Omental fat pad (tissue), 4 donors: ENCODE data around the gene BMERB1. TPM values are rescaled to one million over a fixed set of nuclear protein-coding genes. Genes with fewer than 3 reads are reported as not detected.

Experiments
- ATAC-seq: fragments of 150-250 bp; one replicate; pipeline ENCODE4 v1.9.1; 2016; ENCODE audit warnings: mild to moderate bottlenecking, moderate library complexity; ENCODE audit not compliant: low FRiP score
- DNase-seq: peaks from one replicate; pipeline ENCODE4 v3.0.0-alpha.2; 2019; ENCODE audit warnings: low spot score
- total RNA-seq, 4 donors: library from RNA; depleted of rRNA; stranded (reverse); fragments of >200 nt; gene quantifications; one replicate each; pipeline ENCODE4 v1.1.0, GENCODE V29; 2016
- TF ChIP-seq, protein P1 (sequence below), 3 donors: fragments of 450-650 bp; IDR thresholded peaks; one replicate each; pipeline ENCODE4 v1.5.1; 2016 to 2017; ENCODE audit warnings: antibody characterized with exemption in 3 of 3, mild to moderate bottlenecking in 3 of 3, moderate library complexity in 2 of 3

BMERB1 gene
- total RNA-seq, 4 donors from 2014 or later = 28.7 to 47.0 (median 41.8) TPM

DNA sequence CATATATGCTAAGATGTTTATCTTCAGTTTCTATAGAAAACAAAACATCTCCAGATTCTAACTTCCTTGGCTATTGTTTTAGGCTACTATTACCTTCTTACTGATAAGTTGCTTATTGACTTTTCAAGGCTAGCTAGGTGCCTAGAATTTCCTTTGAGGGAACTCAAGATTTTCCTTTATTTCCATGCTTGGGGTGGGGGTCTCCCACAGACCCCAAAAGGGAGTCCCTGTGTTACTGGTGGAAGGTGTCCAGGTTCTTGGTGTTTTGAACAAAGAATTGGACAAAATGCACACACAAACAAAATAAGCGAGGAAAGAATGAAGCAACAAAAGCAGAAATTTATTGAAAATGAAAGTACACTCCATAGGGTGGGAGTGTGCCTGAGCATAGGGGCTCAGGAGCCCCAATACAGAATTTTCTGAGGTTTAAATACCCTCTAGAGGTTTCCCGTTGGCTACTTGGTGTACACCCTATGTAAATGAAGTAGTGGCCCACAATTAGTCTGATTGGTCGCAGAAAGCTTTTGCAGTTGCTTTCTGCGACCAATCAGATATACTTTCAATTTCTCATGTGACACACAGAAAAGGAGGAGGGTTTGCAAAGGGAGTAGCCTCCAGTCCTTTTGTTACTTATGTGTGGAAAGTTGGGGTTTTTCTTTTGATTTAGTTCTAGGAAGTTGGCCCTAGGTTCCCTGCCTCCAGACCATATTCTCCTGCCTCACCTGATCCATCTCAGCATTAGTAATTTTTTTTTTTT, 141.1 kb downstream of the BMERB1 start:
- no peak for ATAC-seq
- no peak for DNase-seq
- TF ChIP-seq, protein P1, sequence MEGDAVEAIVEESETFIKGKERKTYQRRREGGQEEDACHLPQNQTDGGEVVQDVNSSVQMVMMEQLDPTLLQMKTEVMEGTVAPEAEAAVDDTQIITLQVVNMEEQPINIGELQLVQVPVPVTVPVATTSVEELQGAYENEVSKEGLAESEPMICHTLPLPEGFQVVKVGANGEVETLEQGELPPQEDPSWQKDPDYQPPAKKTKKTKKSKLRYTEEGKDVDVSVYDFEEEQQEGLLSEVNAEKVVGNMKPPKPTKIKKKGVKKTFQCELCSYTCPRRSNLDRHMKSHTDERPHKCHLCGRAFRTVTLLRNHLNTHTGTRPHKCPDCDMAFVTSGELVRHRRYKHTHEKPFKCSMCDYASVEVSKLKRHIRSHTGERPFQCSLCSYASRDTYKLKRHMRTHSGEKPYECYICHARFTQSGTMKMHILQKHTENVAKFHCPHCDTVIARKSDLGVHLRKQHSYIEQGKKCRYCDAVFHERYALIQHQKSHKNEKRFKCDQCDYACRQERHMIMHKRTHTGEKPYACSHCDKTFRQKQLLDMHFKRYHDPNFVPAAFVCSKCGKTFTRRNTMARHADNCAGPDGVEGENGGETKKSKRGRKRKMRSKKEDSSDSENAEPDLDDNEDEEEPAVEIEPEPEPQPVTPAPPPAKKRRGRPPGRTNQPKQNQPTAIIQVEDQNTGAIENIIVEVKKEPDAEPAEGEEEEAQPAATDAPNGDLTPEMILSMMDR (IDR thresholded peaks at IDR 0.05) = no peak

DNA sequence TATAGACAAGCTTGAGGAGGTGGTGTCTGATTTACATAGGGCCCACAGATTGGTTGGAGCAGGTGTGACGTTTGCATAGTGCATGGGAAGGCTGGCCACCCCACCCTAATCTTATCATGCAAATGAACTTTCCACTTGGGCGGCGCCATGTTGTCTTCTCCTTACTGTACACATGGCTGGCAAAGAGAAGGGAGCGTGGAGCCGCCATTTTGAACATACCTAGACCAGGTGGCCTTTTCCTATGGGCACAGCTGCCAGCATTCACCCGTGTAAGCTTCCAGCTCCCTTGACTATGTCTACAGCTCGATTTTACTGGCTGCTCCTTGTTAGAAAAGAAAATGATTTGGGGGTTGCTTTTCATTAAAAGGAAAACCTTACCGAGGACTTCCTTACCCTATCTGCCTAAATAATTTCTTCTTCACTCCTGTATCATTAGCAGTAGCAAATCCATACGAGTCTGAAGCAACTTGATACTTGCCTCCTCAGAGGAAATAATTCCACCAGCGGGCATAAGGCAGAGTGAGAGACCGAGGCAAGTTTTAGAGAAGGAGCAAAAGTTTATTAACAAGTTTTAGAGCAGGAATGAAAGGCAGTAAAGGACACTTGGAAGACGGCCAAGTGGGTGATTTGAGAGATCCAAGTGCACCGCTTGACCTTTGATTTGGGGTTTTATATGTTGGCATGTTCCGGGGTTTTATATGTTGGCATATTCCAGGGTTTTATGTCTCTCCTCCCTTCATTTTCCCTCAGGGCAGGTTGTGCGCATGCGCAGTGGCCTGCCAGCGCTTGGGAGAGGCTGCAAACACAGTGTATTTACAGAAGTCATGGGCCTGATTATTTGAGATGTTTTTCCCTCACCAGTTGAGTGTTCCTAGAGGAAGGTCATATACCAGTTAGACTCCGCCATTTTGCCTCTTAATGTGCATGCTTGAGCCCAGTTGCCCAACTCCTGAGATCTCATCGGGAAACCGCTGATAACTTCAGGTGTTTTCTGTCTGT, 142.9 kb downstream of the BMERB1 start:
- no peak for DNase-seq
- TF ChIP-seq, protein P1 (IDR thresholded peaks at IDR 0.05) = no peak

DNA sequence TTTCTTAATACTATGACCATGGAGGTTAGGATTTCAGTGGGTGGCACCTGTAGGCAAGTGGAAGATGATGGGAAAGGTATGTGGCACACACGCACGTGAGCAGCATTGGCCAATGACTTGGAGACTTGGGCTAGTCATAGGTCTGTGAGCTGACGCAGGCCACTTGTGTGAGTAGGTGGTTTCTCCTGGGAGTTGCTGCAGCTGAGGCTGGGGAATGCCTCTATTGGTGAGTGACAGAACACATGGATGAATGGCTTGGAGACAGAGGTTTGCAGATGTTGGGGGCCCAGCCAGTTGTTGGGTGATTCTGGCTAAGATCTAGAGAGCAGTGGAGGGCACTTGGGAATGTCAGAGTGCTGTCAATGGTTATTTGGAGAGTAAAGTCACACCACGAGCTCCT, 144.4 kb downstream of the BMERB1 start:
- ATAC-seq (no peak), DNase-seq (no peak)
- TF ChIP-seq, protein P1 (IDR thresholded peaks at IDR 0.05) = no peak

More for the DNA sequence above, 142.9 kb downstream of the BMERB1 start:
- ATAC-seq = no peak

DNA sequence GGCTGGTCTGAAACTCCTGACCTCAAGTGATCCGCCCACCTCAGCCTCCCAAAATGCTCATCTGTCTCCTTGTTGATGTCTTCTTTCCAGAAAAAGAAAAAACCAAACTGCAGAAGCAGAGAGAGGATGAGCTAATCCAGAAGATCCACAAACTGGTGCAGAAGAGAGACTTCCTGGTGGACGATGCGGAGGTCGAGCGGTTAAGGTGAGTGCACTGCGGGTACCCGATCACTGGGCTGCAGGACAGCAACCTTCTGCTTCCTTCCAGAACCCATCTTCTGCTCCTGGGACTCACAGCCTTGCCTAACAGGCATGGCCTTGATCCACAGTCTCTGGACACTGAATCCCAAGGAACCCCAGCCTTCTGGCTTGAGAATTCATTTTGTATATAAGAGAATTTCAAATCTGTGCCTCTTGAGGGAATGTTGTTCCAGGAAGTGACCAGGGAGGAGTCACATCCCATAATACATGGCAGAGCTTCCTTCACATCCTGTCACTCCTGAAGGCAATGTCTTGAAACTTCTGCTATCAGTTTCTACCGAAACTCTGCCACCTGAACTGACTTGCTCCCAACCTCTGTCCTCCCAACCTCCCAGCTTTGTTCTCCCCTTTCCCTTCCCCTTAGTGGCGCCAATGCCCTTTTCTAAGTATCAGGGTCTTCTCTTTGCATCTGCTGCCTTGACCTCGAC, 146.9 kb downstream of the BMERB1 start:
- DNase-seq (no peak), ATAC-seq (no peak)
- TF ChIP-seq, protein P1 (IDR thresholded peaks at IDR 0.05) = no peak

DNA sequence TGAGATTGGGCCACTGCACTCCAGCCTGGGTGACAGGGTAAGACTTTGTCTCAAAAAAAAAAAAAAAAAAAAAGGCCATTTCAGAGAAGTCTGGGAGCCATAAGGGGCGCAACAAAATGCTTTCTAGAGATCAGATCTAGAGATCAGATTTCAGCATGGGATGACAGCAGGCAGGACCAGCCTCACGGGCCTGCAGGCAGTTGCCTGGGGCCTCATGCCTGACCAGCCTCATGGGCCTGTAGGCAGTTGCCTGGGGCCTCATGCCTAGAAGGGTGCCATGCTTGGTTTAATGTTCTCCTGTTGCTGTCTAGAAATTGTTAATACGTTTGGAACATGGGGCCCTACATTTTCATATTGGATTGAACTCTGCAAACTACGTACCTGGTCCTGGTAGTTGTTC, 149.1 kb downstream of the BMERB1 start:
- TF ChIP-seq, protein P1 (IDR thresholded peaks at IDR 0.05) = no peak
- DNase-seq (no peak), ATAC-seq (no peak)

DNA sequence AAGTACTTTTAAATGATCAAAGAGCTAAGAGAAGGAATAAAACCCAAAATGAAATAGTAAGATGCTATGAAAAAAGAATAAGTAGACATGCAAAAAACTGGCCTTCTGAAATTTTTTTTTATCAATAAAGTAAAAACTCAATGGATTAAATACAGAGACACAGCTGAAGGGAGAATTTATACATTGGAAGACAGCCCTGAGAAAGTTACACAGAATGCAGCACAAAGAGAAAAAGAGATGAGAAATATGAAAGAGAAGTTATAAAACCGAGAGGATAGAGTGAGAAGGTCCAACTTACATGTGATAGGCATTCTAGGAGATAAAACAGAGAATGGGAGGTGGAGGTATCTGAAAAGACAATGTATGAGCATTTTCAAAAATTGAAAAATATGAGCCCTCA, 151.6 kb downstream of the BMERB1 start:
- ATAC-seq (no peak), DNase-seq (no peak)
- TF ChIP-seq, protein P1 (IDR thresholded peaks at IDR 0.05) = no peak
